ENCODE results near the gene RRP12.
"Not testable (repeated sequence)": the region's sequence is repeated elsewhere in the genome, so short reads cannot be mapped to it uniquely, and the experiment has no call there.

RRP12 gene

DNA sequence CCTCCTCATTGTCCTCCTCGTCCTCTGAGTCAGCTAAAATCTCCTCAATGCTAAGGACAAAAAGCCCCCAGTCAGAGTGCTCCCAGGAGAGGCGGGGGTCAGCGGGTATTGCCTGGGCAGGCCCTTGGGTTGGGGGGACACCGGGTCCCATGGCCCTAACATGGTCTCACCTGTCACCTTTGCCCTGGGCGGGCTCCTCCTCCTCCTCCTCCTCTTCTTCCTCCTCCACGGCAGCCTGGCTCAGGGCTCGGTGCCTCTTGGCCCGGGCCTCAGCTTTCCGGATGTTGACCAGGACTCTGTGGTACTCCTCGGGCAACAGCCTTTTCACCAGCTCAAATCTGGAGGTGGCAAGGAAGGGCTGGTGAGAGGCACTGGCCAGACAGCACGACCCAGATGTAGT is 34.6 kb downstream of the RRP12 start:
- no peak for FAIRE-seq

DNA sequence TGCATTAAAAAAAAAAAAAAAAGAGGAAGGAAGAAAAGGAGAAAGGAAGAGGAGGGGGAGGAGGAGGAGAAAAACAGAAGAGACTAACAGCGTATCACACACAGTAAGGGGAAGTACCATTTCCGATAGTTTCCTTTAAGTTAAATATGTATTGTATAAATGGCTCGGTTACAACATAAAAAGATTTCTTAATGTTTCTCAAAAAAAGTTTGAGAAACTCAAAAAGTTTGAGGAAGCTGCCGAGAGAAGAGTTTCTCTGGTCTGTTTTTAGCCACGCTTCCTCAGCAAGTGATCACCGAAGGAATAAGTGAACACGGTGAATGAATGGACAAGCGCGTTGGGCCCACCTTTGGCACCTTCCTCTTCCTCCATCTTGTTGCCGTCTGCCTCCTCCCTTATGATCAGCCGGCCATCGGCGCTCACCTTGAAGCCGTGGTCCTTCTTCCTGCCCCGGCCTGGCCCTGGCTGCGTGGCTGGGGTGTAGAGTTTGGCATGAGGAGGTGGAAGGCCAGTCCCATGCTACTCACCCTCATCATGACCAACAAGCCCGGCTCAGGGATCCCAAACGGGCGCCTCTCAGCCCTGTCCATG is 35.3 kb downstream of the RRP12 start:
- FAIRE-seq, result no peak

DNA sequence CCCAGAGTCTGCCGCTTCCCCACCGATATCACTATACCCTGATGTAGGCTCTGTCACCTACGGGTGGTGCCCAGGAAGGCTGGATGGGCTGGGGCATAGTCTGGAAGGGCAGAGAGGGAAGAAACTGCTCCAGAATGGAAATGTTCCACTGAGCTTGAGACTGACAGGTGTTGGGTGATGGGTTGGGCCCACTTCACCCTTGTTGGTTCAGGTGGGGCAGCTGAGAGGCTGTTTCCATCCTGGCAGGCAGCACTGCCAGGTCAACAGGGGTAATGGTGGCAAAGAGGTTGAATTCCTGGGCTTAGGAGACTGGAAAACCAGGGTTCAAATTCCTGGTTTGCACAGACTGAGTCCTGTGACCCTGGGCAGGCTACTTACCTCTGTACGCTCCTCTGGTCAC is 38.1 kb downstream of the RRP12 start:
- no peak for FAIRE-seq

DNA sequence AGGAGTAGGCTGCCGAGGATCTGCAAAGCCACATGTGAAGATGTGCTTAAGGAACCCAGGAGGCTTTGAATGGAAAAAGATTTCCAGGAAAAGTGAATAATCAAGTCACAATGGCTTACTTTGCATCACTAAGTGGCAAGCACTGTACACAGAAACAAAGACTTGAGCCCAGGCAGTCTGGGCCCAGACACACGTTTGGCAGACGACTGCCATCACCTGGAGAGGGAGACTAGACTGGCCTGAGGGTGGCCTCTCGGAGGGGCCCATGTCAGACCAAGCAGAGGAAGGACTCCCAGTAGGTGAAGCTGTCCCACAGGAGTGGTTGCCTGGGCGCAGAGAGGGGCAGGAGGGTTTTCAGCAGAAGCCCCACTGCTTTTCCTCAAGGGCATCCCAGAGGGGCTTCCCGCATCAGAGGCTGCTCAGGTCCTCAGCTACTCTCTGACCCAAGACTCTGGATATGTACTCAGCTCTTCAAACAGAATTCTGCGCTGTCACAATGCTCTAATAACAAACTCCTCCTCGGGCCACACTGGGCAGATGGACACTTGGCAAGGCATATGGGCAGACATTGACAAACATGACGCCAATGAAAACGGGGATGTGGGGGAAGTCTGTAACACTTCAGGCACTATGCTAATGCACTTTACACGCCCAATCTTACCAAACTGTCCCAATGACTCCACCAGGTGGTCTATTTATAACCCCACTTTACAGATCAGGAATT is 38.7 kb downstream of the RRP12 start:
- no peak for FAIRE-seq

DNA sequence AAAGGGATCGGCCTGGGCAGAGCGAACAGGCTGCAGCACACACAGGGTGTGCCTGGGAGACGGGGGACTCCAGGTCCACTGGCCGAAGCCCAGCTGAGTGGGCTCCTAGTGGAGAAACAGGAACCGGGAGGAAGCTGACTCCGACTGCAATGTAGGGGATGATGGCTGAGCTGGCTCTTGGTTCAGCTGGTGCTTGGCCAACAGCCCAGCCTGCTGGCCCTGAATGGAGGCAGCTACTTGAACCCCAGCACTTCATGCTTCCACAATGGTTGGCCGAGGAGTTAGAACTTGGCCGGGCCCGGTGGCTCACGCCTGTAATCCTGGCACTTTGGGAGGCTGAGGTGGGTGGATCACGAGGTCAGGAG is 39.6 kb downstream of the RRP12 start:
- no peak for FAIRE-seq

DNA sequence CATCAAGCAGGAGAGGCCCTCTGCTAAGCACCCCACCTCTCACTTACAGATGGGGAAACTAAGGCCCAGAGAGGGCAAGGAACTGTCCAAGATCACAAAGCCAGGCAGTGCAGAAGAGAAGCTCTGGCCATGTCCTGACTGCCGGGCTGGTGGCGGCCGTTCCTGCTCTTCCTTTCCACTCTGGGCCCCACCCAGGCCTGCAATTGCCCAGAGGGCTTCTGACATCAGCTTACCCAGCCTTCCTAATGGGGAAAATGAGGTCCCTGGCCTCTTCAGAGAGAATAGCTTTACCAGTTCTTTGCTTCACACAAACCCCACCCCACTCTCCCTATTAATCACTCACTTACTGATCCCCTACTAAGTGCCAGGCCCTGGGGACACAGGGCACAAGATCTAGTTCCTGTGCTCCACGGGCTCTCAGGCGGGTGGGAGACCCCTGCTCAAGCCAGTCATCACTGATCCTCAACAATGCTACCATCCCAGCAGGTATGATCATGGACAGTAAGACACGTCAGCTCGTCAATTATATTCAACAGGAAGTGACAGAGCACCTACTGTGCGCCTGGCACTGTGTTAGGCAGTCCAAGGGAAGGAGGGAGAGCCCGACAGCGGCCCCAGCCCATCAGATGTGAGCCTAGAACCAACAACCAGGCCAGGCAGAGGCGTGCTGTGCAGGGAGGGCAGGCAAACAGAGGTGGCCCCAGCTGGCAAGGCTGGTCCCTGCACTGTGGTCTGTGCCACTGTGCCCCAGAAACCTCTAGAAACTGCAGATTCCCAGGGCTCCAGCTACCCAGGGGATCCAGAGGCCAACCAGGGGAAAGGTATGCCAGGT is 40.2 kb downstream of the RRP12 start:
- no peak for FAIRE-seq

DNA sequence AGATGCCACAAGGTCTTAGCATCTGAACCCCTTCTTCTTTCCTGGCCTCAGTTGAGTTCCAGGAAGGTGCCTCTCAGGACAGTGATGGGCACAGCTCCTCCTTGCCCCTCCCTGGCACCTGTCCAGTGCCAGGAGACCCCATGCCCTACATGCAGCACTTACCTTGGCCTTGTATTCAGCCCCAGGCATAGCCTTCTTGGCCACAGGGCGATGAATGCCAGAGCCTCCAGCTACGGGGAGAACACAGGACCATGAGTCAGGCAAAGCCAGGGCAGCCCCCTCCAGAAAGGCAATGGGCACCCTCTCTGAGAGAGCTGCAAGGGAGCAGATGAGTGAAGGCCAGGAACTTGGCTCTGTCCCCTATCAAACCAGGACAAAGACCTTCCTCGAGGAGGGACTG is 42.4 kb downstream of the RRP12 start:
- no peak for FAIRE-seq

DNA sequence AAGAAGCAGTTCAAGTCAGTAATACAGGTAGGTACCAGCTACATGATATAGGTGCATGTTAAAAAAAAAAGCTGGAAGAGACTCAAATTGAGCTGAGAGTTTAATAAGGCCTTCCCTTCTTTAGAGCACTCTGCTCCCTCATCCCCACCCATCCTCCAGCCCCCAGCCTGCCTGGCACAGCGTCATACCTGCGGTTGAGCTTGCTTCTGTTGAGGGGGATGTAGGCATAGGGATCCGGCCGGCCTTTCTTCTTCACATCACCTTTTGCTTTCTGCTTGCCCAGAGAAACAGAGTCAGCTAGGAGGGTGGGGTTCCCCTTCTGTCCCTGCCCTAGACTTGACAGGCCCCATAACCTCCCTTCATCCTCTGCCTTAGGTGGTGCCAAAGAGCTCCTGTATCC is 42.8 kb downstream of the RRP12 start:
- FAIRE-seq, result no peak

DNA sequence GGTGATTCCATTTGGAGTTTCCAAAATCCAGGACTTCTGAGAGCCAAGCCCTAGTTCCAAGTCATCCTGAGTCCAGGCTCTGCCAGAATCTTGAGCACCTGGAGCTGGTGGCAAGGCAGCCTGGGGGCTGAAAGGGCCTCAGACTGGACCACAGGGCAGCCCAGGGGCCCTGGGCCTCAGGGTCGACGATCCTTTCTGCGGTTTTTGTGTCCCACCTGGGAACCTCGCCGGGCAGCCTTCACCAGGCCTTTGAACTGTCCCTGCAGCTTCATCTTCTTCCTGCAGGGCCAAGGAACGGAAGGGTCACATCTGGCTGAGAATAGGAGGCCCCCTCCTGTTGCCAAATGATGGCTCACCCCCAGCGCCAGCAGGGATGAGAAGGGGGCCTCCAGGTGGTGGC is 44.2 kb downstream of the RRP12 start:
- no peak for FAIRE-seq

DNA sequence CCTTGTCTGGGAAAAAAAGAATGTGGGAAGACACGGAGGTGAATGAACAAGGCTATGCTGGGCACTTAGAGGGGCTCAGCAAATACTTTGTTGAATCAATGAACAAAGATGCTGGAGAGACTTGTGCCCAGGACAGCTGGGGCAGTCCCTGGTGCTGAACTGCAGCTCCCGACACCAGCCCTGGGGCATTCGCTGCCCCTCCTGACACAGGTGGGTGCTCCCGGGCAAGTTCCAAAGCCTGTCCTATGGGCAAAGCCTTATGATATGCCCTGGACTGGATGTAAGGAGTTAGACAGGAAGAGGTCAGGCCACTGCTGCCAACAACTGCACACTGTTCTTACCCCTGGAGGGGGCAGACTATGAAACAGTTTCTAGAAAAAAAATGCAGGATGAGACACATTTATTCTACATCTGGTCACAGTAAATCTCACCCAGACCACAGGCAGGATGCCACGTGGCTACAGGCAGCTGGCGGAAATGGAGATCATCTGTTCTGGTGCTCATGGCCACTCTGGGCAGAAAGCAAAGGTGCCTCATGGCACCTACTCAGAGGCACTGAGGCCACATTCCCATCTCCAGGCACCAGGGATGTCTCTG is 44.7 kb downstream of the RRP12 start:
- FAIRE-seq, result no peak

DNA sequence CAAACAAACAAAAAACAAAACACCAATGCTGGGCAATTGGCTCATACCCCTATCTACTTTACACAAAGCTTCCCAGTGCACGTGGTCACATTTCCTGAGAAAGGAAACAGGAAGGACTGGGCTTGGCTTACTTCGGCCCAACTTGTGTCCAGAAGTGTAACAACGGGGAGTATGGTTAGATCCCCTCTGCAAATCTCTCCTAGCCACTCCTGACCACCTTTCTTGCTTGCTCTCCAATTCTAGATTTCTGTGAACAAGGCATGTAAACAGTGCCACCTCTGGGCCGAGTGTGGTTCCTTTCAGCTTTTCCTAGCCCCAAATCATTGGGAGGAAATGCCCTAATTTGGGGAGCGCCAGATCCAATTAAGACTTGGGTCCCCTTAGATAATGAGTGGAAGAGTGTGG is 45.6 kb downstream of the RRP12 start:
- no peak for FAIRE-seq

DNA sequence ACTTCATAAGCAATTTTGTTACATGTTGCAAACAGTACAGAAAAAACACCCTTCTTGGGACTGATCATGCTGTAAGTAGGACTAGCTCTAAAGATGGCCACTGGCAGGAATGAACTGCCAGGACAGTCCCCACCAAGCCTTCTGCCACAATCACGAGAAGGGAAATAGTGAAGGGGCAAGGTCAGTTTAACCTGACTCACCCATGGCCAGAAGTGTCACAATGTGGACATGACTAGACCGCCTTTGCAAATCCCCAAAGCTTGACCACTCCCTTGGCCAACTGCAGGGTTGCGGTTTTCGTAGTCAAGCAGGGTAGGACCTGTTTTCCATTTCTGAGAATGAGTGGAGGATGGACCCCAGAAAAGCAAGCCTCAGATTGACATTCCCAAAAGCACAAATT is 47.2 kb downstream of the RRP12 start:
- no peak for FAIRE-seq

DNA sequence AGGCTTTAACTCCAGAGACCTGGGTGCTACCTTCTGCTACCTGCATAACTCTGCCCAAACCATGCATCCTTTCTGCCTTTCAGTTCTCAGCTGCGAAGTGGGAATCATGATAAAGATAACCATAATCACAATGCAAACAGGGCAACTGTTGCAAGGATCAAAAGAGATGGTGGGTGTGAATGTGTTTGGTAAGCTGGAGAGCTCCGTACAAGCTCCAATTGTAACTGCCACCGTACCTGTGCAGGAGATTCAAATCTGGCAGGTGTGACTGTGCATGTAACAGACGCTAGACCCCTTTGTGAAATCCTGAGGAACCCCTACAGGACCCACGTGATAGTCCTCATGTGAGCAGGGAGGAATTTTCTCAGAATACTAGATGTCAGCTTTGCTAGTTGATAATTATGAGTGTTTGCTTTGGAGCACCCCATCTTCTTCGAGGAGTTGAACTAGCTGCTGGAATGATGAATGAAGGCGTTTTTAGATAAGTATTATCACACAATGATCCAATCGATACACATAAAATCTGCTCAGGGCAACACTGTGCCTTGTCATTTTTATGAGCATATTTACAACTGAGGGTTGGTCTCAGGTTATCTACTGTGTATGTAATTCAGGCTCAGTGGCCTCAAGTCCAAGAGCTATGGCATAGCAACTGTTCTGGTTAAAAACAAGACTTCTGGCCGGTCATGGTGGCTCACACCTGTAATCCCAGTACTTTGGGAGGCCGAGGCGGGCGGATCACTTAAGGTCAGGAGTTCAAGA is 51.2 kb downstream of the RRP12 start:
- FAIRE-seq, result no peak

DNA sequence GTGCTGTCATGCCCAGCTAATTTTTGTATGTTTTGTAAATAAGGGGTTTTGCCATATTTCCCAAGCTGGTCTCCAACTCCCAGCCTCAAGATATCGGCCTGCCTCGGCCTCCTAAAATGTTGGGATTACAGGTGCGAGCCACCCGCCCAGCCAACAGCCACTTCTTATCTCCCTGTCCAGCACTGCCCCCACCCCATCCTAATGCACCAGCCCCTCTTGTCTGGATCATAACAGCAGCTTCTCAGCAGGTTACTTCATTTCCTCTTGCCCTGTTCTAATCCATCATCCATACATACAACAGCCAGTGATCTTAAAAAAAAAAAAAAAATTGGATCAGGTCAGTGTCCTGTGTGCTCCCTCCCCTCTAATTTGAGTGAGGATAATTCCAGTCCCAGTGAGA is 53.8 kb downstream of the RRP12 start:
- FAIRE-seq, result no peak

DNA sequence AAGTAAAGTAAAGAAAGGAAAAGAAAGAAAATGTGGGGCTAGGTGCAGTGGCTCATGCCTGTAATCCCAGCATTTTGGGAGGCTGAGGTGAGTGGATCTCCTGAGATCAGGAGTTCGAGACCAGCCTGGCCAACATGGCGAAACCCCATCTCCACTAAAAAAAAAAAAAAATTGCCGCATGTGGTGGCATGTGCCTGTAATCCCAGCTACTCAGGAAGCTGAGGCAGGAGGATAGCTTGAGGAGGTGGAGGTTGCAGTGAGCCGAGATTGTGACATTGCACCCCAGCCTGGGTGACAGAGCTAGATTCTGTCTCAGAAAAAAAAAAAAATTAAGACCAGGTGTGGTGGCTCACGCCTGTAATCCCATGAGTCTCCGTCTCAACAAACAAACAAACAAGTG is 57.5 kb downstream of the RRP12 start:
- not testable (repeated sequence) for FAIRE-seq

DNA sequence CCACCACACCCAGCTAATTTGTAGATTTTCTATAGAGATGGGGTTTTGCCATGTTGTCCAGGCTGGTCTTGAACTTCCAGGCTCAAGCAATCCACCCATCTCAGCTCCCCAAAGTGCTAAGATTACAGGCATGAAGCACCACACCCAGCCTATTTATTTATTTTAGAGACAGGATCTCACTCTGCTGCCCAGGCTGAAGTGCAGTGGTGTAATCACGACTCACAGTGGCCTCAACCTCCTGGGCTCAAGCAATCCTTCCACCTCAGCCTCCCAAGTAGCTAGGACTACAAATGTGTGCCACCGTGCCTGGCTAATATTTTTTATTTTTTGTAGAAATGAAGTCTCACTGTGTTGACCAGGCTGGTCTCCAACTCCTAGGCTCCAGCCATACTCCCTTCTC is 59.7 kb downstream of the RRP12 start:
- FAIRE-seq, result no peak

DNA sequence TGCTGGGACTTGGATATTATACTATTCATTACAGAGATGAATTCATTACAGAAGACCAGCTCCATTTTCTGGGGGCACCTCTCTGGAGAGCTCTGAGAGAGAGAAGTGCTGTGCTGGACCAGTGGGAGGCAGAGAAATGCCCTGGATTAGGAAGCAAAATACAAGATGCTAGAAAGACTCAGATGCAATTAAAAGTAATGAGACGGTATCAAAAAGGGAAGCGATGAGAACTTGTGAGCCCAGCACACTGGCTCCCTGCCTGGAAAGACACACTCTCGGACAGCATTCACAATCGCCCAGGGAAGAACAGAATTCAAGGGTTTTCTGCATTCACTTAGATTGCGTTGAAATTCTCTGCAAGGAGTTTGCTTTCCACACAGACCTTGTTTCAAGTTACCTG is 63.1 kb downstream of the RRP12 start:
- FAIRE-seq, result no peak

DNA sequence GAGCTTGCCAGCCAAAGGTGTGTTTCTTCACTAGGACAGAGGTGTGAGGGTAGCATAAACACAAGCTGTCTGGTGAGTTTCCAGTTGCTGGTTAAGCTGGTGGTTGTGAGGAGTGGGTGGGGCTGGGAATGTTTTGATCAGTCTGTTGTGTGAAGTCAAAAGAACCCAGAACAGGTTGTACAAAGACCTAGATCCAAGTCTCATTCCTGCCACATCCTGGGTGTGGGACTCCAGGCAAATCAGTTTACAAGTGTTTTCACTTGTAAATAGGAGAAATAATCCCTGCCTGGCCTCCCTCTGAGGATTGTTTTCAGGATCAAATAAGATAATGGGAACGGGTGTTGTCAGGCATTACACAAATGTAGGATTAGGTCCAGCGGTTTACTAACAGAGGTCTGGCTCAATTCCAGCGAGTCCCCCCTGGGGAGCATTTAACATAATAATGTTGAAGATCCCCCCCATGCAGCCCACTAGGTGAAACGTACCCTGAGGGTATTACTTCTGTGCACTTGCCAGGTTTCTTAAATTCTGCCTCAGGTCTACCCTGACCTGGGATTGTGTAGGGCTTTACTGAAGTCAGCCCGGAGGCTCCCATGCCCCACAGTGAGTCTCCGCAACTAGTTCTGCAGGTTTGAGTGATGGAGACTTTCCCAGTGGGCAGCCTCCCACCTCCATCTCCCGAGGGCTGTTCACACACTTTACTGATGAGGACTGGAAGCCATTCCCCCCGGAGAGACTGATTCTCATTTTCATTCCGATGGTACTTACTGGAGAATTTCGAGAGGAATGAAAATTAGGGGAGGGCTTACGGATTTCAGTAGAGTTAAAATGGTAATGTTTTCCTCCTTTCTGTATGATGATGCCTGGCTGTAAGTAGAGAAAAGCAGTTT is 64.0 kb downstream of the RRP12 start:
- no peak for FAIRE-seq

DNA sequence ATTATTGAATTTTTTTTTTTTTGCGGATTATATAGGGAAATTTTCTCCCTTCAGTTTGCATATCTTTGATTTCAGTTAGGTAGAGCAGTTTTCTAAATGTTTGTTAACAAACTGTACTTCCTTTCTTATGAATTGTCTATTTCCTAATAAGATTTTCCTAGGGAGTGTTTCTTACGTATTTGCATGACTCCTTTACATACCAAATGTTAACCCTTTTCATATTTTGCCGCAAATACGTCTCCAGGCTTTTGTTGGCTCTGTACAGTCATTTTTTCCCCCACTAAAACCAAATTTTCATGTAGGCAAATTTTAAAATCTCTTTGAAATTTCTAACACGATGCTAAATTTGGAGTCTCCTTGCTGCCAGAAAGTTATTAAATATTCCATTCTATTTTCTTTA is 64.7 kb downstream of the RRP12 start:
- FAIRE-seq, result no peak

DNA sequence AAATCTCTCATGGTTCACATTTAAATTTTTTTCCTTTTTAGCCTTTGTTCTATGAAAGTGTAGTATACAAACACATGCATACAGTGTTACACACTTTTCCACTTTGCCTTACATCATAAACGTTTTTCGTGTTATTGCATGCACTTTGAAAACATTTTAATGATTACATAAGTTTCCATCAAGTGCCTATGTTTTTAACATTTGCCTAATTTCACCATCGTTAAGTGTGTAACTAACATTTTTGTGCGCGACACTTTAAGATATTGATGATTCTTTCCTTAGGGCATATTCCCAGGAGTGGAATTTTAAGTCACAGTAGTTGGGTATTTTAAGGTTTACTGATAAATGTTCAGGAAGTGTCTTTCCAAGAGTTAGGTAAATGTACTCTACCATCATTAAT is 65.1 kb downstream of the RRP12 start:
- no peak for FAIRE-seq

DNA sequence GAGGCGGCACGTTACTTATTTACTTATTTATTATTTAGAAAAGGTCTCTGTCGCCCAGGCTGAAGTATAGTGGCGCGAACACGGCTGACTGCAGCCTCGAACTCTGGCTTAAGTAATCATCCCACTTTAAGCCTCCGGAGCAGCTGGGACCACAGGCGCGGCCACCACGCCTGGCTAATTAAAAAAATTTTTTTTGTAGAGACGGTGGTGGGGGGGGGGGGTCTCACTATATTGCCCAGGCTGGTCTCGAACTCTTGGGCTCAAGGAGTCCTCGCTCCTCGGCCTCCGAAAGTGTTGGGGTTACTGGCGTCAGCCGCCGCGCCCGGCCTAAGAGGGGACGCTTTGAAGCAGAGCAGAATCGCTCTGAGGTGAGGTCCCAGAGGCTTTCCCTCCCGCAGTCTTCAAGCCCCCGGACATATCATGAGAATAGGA is 65.9 kb downstream of the RRP12 start:
- FAIRE-seq, result no peak

Data from colon (tissue), 2 donors.